GM12873 (cell line): Measurements from ENCODE around the gene CASZ1.

Experiments
- TF ChIP-seq, protein P1 (sequence below): IDR thresholded peaks from 2 replicates; pipeline ENCODE4 v1.5.1; 2012; ENCODE audit warnings: low read depth, mild to moderate bottlenecking, moderate library complexity, low read length, control low read depth; ENCODE audit not compliant: insufficient read depth; ENCODE audit errors: missing control alignments

Gene CASZ1

DNA sequence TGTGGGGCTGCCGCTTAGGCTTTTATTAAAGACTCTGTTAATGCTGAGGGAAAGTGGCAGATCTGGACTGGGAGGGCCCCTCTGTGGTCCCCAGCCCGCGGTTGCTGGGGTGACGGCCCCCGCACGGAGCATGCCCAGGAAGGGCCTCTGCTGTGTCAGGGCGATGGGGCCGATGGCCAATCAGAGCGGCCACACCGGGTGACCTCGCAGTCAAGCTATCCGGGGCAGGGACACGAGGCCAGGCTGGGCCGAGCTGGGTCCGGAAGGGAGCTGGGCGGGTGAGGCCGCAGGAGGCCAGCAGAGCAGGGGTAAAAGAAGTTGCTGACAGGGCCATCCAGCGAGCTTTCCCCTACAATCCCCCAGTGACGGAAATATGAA, 145.1 kb downstream of the CASZ1 start:
- TF ChIP-seq, protein P1, sequence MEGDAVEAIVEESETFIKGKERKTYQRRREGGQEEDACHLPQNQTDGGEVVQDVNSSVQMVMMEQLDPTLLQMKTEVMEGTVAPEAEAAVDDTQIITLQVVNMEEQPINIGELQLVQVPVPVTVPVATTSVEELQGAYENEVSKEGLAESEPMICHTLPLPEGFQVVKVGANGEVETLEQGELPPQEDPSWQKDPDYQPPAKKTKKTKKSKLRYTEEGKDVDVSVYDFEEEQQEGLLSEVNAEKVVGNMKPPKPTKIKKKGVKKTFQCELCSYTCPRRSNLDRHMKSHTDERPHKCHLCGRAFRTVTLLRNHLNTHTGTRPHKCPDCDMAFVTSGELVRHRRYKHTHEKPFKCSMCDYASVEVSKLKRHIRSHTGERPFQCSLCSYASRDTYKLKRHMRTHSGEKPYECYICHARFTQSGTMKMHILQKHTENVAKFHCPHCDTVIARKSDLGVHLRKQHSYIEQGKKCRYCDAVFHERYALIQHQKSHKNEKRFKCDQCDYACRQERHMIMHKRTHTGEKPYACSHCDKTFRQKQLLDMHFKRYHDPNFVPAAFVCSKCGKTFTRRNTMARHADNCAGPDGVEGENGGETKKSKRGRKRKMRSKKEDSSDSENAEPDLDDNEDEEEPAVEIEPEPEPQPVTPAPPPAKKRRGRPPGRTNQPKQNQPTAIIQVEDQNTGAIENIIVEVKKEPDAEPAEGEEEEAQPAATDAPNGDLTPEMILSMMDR: no peak

GRCh38 chr1:10650556-10651388, 145.7 kb downstream of the CASZ1 start:
- TF ChIP-seq, protein P1: no peak

GRCh38 chr1:10649517-10650201, 146.8 kb downstream of the CASZ1 start:
- TF ChIP-seq, protein P1: no peak

DNA sequence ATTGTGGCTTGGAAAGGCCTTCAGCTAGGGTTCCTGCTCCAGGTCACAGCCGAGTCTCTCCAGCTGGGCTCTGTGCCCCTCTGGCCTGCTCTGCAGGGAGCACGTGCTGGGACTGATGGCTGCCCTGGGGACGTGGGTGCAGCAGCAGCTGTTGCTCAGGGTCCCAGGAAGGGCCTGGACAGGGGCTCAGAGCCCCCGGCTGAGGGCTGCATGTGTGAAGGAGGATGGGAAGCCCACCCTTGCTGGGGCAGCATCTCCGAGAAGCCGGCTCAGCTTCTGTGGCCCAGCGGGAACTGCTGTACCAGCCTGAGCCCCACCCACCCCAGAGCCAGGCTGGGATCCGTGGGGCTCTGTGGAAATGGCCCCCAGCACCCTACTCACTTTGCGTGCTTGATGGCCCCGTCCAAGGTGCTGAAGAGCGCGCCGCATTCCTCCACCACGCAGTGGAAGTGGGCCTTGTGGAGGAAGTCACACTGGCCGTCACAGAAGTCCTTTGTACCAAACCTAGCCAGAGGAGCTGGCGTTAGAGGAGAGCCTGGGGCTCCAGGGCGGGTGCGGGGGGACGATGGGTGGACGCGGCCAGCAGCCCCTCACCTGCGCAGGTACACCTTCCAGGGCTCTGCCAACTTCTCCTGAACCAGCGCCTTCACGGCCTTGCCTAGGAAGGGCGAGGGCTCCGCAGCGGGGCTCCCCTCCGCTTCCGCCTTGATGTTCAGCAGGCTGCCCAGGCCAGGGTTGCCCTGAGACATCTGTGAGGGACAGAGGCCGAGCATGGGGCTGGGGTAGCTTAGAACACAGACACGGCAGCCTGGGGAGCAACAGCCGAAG, 147.5 kb downstream of the CASZ1 start:
- TF ChIP-seq, protein P1: no peak

- TF ChIP-seq, protein P1: no peak
Observed at GRCh38 chr1:10647414-10648170, 148.9 kb downstream of the CASZ1 start.

DNA sequence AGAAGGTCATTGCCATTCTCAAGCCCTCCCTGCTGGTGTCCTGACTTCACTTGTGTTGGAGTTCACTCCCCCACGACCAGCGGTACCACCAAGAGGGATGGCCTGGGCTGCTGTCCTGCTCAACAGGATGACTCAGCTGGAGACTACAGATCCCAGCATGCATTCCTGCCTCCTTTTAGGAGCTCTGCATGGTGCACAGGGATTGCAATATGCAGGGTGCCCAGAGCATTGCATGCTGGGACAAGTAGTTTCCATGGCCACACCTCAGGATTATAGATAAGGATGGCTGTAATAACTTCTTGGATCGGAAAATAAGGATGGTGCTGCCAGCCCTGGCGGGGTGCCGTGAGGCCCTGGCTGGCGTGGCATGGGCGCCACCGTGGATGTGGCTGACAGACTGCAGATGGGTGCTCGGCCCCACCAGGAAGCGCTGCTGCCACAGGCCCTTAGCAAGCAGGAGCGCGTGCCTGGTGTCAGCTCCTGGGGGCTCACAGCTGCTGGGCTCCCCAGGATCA, 150.0 kb downstream of the CASZ1 start:
- TF ChIP-seq, protein P1: no peak
